SK-N-SH treated with all-trans-retinoic acid at 6 μM for 48 hours (cell line): ENCODE measurements around the gene HLA-DPB1.

ENCODE experiments used
- ATAC-seq: fragments of 200-7000 bp; cut with Tn5 transposase; 3 replicates; pipeline ENCODE4 v1.9.1; 2020; ENCODE audit warnings: mild to moderate bottlenecking, moderate library complexity
- ARNTL ChIP-seq: fragments of 450-650 bp; formaldehyde crosslinking; IDR thresholded peaks from 2 replicates; pipeline ENCODE4 v1.5.0; 2020; ENCODE audit warnings: low read depth, mild to moderate bottlenecking, moderate library complexity, borderline replicate concordance
- CREB5 ChIP-seq: fragments of 250-450 bp; sonication (Bioruptor Pico); IDR thresholded peaks from 2 replicates; pipeline ENCODE4 v1.5.1; 2020; ENCODE audit warnings: low read depth, mild to moderate bottlenecking, moderate library complexity
- CSDC2 ChIP-seq: fragments of 250-450 bp; sonication (Bioruptor Pico); IDR thresholded peaks from 2 replicates; pipeline ENCODE4 v1.5.0; 2020; ENCODE audit warnings: mild to moderate bottlenecking, moderate library complexity
- ESRRG ChIP-seq: fragments of 250-450 bp; sonication (Bioruptor Pico); IDR thresholded peaks from 2 replicates; pipeline ENCODE4 v1.6.1; 2021; ENCODE audit warnings: mild to moderate bottlenecking
- GLIS3 ChIP-seq: fragments of 250-450 bp; sonication (Bioruptor Pico); IDR thresholded peaks from 2 replicates; pipeline ENCODE4 v1.5.0; 2020; ENCODE audit warnings: mild to moderate bottlenecking, moderate library complexity
- ISL1 ChIP-seq: fragments of 250-450 bp; sonication (Bioruptor Pico); IDR thresholded peaks from 2 replicates; pipeline ENCODE4 v2.1.2; 2022; ENCODE audit warnings: mild to moderate bottlenecking, moderate library complexity
- OSR1 ChIP-seq: fragments of 250-450 bp; sonication (Bioruptor Pico); IDR thresholded peaks from 2 replicates; pipeline ENCODE4 v1.8.0; 2022; ENCODE audit warnings: moderate library complexity, mild to moderate bottlenecking, inconsistent platforms
- POU6F1 ChIP-seq: fragments of 250-450 bp; sonication (Bioruptor Pico); IDR thresholded peaks from 2 replicates; pipeline ENCODE4 v1.8.0; 2021; ENCODE audit warnings: low read depth, mild to moderate bottlenecking, moderate library complexity, borderline replicate concordance
- PPARA ChIP-seq: fragments of 250-450 bp; sonication (Bioruptor Pico); IDR thresholded peaks from 2 replicates; pipeline ENCODE4 v1.5.0; 2020; ENCODE audit warnings: mild to moderate bottlenecking, borderline replicate concordance
- SNAI2 ChIP-seq: fragments of 250-450 bp; sonication (Bioruptor Pico); IDR thresholded peaks from 2 replicates; pipeline ENCODE4 v1.5.0; 2020; ENCODE audit warnings: mild to moderate bottlenecking, moderate library complexity
- TCF4 ChIP-seq: fragments of 250-450 bp; sonication (Bioruptor Pico); IDR thresholded peaks from 2 replicates; pipeline ENCODE4 v1.8.0; 2021; ENCODE audit warnings: mild to moderate bottlenecking, moderate library complexity, borderline replicate concordance
- TOX ChIP-seq: fragments of 250-450 bp; sonication (Bioruptor Pico); IDR thresholded peaks from 2 replicates; pipeline ENCODE4 v1.8.0; 2021; ENCODE audit warnings: mild to moderate bottlenecking, moderate library complexity, borderline replicate concordance
- ZC3H10 ChIP-seq: fragments of 250-450 bp; sonication (Bioruptor Pico); IDR thresholded peaks from 2 replicates; pipeline ENCODE4 v1.5.1; 2021; ENCODE audit warnings: mild to moderate bottlenecking, moderate library complexity
- ZFP3 ChIP-seq: fragments of 250-450 bp; sonication (Bioruptor Pico); IDR thresholded peaks from 2 replicates; pipeline ENCODE4 v1.5.0; 2020; ENCODE audit warnings: mild to moderate bottlenecking, moderate library complexity
- ZFP30 ChIP-seq: fragments of 450-650 bp; formaldehyde crosslinking; IDR thresholded peaks from 2 replicates; pipeline ENCODE4 v1.5.0; 2022; ENCODE audit warnings: mild to moderate bottlenecking, moderate library complexity
- ZNF565 ChIP-seq: fragments of 450-650 bp; formaldehyde crosslinking; conservative IDR thresholded peaks from 2 replicates; pipeline ENCODE4 v1.5.0; 2020; ENCODE audit warnings: low read depth, mild to moderate bottlenecking, moderate library complexity
- ZNF70 ChIP-seq: fragments of 450-650 bp; formaldehyde crosslinking; IDR thresholded peaks from 2 replicates; pipeline ENCODE4 v1.5.0; 2020; ENCODE audit warnings: mild to moderate bottlenecking, moderate library complexity
- ZNF8 ChIP-seq: fragments of 450-650 bp; formaldehyde crosslinking; IDR thresholded peaks from 2 replicates; pipeline ENCODE4 v1.5.0; 2020; ENCODE audit warnings: mild to moderate bottlenecking, moderate library complexity
- TF ChIP-seq, protein P1 (sequence below): fragments of 250-450 bp; sonication (Bioruptor Pico); IDR thresholded peaks from 2 replicates; pipeline ENCODE4 v1.8.0; 2020; ENCODE audit warnings: mild to moderate bottlenecking, moderate library complexity, borderline replicate concordance
- TF ChIP-seq, protein P2 (sequence below): fragments of 250-450 bp; sonication (Bioruptor Pico); IDR thresholded peaks from 2 replicates; pipeline ENCODE4 v1.5.0; 2020; ENCODE audit warnings: mild to moderate bottlenecking, moderate library complexity
- TF ChIP-seq, protein P3 (sequence below): fragments of 250-450 bp; sonication (Bioruptor Pico); IDR thresholded peaks from 2 replicates; pipeline ENCODE4 v1.5.1; 2021; ENCODE audit warnings: mild to moderate bottlenecking, moderate library complexity

The HLA-DPB1 gene

GRCh38 chr6:33070909-33071308, 4.9 kb upstream of the HLA-DPB1 start:
- no peak for ATAC-seq
- no peak for TF ChIP-seq CSDC2 (CRISPR knock-in tag)
- no peak for TF ChIP-seq ZNF565 (CRISPR knock-in tag)
- no peak for TF ChIP-seq PPARA (CRISPR knock-in tag)
- no peak for TF ChIP-seq ARNTL
- no peak for TF ChIP-seq ZNF70
- no peak for TF ChIP-seq CREB5 (CRISPR knock-in tag)
- no peak for TF ChIP-seq TCF4 (CRISPR knock-in tag)
- no peak for TF ChIP-seq SNAI2 (CRISPR knock-in tag)

GRCh38 chr6:33071569-33071968, 4.2 kb upstream of the HLA-DPB1 start:
- no peak for TF ChIP-seq ZNF70
- no peak for TF ChIP-seq PPARA (CRISPR knock-in tag)
- TF ChIP-seq, protein P1, sequence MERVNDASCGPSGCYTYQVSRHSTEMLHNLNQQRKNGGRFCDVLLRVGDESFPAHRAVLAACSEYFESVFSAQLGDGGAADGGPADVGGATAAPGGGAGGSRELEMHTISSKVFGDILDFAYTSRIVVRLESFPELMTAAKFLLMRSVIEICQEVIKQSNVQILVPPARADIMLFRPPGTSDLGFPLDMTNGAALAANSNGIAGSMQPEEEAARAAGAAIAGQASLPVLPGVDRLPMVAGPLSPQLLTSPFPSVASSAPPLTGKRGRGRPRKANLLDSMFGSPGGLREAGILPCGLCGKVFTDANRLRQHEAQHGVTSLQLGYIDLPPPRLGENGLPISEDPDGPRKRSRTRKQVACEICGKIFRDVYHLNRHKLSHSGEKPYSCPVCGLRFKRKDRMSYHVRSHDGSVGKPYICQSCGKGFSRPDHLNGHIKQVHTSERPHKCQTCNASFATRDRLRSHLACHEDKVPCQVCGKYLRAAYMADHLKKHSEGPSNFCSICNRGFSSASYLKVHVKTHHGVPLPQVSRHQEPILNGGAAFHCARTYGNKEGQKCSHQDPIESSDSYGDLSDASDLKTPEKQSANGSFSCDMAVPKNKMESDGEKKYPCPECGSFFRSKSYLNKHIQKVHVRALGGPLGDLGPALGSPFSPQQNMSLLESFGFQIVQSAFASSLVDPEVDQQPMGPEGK (CRISPR knock-in tag), result no peak
- TF ChIP-seq, protein P2, sequence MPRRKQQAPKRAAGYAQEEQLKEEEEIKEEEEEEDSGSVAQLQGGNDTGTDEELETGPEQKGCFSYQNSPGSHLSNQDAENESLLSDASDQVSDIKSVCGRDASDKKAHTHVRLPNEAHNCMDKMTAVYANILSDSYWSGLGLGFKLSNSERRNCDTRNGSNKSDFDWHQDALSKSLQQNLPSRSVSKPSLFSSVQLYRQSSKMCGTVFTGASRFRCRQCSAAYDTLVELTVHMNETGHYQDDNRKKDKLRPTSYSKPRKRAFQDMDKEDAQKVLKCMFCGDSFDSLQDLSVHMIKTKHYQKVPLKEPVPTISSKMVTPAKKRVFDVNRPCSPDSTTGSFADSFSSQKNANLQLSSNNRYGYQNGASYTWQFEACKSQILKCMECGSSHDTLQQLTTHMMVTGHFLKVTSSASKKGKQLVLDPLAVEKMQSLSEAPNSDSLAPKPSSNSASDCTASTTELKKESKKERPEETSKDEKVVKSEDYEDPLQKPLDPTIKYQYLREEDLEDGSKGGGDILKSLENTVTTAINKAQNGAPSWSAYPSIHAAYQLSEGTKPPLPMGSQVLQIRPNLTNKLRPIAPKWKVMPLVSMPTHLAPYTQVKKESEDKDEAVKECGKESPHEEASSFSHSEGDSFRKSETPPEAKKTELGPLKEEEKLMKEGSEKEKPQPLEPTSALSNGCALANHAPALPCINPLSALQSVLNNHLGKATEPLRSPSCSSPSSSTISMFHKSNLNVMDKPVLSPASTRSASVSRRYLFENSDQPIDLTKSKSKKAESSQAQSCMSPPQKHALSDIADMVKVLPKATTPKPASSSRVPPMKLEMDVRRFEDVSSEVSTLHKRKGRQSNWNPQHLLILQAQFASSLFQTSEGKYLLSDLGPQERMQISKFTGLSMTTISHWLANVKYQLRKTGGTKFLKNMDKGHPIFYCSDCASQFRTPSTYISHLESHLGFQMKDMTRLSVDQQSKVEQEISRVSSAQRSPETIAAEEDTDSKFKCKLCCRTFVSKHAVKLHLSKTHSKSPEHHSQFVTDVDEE (CRISPR knock-in tag), result no peak
- ATAC-seq, result no peak

DNA sequence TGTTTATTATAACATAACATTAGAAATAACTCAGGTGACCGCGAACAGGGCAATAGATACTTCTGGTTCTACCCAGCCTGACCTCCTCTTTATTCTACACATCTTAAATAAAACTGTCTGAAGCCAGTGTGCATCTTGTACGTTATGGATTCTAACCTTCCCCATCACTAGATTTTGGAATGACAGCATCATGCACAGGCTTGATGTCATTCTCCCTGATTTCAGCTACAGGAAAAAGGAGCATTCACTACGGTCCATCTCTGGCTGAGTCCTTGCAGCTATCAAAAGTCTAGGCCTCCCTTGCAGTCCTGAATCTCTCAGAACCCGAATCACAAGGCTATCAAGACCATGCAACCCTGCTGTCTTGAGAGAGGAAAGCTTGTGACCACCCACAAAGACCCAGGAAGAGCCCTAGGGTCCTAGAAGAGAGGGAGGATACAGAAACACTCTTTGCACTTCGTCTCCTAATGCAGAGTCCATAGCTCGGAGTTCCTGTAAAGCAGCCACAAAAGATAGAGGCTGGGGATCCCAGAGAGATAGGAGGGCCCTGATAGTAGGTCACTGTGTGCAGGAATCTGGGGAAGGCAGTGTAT, 3.2 kb upstream of the HLA-DPB1 start:
- TF ChIP-seq, protein P1 (CRISPR knock-in tag), result no peak
- TF ChIP-seq, protein P2 (CRISPR knock-in tag), result no peak
- TF ChIP-seq ZNF70 (no peak), CREB5 (CRISPR knock-in tag) (no peak), ESRRG (CRISPR knock-in tag) (no peak), CSDC2 (CRISPR knock-in tag) (no peak), ZNF565 (CRISPR knock-in tag) (no peak), PPARA (CRISPR knock-in tag) (no peak), ZC3H10 (CRISPR knock-in tag) (no peak), ZNF8 (no peak), ISL1 (CRISPR knock-in tag) (no peak), OSR1 (no peak), POU6F1 (CRISPR knock-in tag) (no peak), GLIS3 (no peak), TCF4 (CRISPR knock-in tag) (no peak), TOX (no peak), ZFP30 (CRISPR knock-in tag) (no peak), ZFP3 (no peak)
- TF ChIP-seq, protein P3, sequence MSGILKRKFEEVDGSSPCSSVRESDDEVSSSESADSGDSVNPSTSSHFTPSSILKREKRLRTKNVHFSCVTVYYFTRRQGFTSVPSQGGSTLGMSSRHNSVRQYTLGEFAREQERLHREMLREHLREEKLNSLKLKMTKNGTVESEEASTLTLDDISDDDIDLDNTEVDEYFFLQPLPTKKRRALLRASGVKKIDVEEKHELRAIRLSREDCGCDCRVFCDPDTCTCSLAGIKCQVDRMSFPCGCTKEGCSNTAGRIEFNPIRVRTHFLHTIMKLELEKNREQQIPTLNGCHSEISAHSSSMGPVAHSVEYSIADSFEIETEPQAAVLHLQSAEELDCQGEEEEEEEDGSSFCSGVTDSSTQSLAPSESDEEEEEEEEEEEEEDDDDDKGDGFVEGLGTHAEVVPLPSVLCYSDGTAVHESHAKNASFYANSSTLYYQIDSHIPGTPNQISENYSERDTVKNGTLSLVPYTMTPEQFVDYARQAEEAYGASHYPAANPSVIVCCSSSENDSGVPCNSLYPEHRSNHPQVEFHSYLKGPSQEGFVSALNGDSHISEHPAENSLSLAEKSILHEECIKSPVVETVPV, result no peak
- TF ChIP-seq, all 23 proteins: peak for 0
- ATAC-seq, result no peak
